Large intestine (tissue), 12 donors: Measurements from ENCODE around the gene C12orf56. TPM values are rescaled to one million over a fixed set of nuclear protein-coding genes. Genes with fewer than 3 reads are reported as not detected.
A peak's percentile ranks its signal among the peaks of the same experiment; 100 is the strongest.

Experiments
- DNase-seq, 2 donors: peaks; one replicate each; pipeline versions ENCODE4 v3.0.0 to v3.0.0-alpha.2; 2013
- H3K27ac ChIP-seq: one replicate; pipeline ENCODE4 v1.5.1; 2013; ENCODE audit warnings: low read length
- H3K27me3 ChIP-seq: 2 replicates; pipeline ENCODE4 v1.6.1; 2013; ENCODE audit warnings: low read length; ENCODE audit not compliant: control insufficient read depth, insufficient read depth
- H3K36me3 ChIP-seq: 2 replicates; pipeline ENCODE4 v1.6.1; 2013; ENCODE audit warnings: low read length; ENCODE audit not compliant: control insufficient read depth, insufficient read depth
- H3K4me1 ChIP-seq: one replicate; pipeline ENCODE4 v1.6.1; 2013; ENCODE audit warnings: low read length; ENCODE audit not compliant: control insufficient read depth, insufficient read depth
- H3K4me3 ChIP-seq: one replicate; pipeline ENCODE4 v1.5.1; 2013; ENCODE audit warnings: low read length
- H3K9me3 ChIP-seq: one replicate; pipeline ENCODE4 v1.6.1; 2013; ENCODE audit warnings: mild to moderate bottlenecking, low read depth, low read length, moderate library complexity; ENCODE audit not compliant: control insufficient read depth
- WGBS: methylation state at CpG from one replicate; pipeline ENCODE4 v1.1.5; 2013; ENCODE audit warnings: low lambda C conversion rate; ENCODE audit not compliant: insufficient coverage; 5-methylcytosine and 5-hydroxymethylcytosine counted together
- long read RNA-seq, 11 donors: transcript quantifications; one replicate each; lab custom pipeline, GENCODE V29; 2026
- polyA plus RNA-seq: library from polyadenylated mRNA; unstranded; fragments of 120-200 nt; gene quantifications from one replicate; pipeline ENCODE4 v1.2.1, GENCODE V29; 2013

The C12orf56 gene, protein sequence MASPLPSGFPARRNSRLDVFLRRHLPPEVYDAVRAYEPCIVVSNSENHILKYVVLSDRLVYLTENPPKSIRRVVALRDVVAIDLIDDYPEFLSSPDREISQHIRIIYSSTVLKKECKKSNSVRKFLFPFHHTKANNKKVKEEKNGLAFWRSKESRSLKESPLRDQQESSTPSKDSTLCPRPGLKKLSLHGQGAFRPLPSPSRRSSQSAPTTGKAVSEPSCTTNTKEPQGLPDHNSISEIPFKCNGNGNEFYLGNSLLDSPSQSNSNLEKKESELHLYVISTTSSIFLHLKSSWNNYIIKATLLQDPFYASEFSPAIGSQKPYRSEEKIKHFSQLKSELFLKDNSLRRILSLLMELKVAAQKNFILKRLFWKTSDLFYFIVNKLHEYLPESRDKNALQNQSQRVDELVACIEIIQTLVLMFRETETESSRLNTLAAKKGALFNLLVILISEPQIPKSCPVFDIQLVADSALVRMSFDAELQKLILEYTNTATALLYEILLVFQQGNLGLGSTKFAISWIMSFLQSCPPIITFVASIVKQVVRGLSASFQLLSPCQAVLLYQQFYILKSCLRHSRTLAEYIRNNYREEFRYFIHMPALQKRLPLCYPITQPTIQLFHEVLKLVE
- 0.22 TPM for polyA plus RNA-seq
- long read RNA-seq, donor 1 = 0 reads
- long read RNA-seq, donor 2 = 0 reads
- long read RNA-seq, donor 3 = 0 reads
- long read RNA-seq, donor 4 = 0 reads
- long read RNA-seq, donor 5 = 0 reads
- long read RNA-seq, donor 6 = 0 reads
- long read RNA-seq, donor 7 = 0 reads
- long read RNA-seq, donor 8 = 0 reads
- long read RNA-seq, donor 9 = 0 reads
- long read RNA-seq, donor 10 = 0 reads
- long read RNA-seq, donor 11 = 0 reads

DNA sequence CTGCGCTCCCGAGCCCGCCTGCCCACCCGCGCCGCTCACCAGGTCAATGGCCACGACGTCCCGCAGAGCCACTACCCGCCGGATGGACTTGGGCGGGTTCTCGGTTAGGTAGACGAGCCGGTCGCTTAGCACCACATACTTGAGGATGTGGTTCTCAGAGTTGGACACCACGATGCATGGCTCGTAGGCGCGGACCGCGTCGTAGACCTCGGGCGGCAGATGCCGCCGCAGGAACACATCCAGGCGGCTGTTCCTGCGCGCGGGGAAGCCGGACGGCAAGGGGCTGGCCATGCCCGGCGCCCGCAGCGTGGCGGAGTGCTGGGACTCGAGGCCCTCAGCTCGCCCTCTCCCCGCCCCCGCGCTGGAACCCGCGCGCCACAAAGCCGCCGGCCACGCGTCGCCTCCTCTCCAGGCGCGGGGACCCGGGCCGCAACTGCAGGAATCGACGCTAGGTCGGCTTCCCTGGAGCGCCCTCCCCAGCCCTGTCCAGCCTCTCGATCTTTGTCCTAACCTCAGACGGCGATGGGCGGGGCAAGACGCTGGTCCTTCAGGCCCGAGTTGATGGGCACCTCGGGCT is at the start of gene C12orf56:
C12orf56 (minus strand) TSS at position 484 of the 577 bp plus-strand sequence; CDS start at position 291, 193 bp downstream.
- WGBS = no CpG with 5 or more reads among the region's 66 CpGs
- Histone ChIP-seq H3K4me1 (no peaks in the 10 kb centered on the region), H3K9me3 (peaks cover 3% of the 10 kb centered on the region), H3K27me3 (peaks cover 31% of the 10 kb centered on the region), H3K4me3 (no peak within 1 kb of the TSS), H3K27ac (no peak within 1 kb of the TSS), H3K36me3 (no peaks in the 10 kb centered on the region)
- DNase-seq = peak in 1 of 2 donors; percentile 21

DNA sequence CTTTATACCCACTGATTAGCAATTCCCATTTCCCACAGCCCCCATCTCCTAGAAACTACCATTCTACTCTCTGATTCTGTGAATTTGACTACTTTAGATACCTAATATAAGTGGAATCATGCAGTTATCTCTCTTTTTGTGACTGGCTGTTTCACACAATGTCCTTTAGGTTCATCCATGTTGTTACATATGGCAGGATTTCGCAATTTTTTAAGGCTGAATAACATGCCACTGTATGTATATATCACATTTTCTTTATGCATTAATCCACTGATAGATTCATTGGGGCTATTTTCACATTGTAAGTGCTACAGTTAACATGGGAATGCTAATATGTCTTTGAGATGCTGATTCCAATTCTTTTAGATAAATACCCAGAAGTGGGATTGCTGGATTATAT is 49.5 kb upstream of the C12orf56 start:
- H3K36me3 ChIP-seq = peaks cover 58% of the 10 kb centered on the region
- no peaks in the 10 kb centered on the region for H3K4me1 ChIP-seq
- H3K9me3 ChIP-seq = no peaks in the 10 kb centered on the region
- no peak overlapping the region for H3K4me3 ChIP-seq
- no CpG with 5 or more reads among the region's 1 CpG for WGBS
- no peak overlapping the region for H3K27ac ChIP-seq
- no peak for DNase-seq
- no peaks in the 10 kb centered on the region for H3K27me3 ChIP-seq

DNA sequence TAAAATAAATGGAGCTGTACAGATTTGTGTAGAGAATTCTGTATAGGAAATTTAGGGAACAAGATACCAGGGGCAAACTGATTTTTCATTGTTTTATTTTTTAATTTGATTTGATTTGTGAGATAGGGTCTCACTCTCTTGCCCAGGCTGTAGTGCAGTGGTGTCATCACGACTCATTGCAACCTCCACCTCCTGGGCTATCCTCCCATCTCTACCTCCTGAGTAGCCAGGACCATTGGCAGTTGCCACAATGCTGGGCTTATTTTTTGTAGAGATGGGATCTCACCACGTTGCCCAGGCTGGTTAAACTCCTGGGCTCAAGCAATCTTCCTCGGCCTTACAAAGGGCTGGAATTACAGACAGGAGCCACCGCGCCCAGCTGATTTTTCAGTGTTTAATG is 43.4 kb upstream of the C12orf56 start:
- H3K9me3 ChIP-seq = no peaks in the 10 kb centered on the region
- no CpG with 5 or more reads among the region's 5 CpGs for WGBS
- no peaks in the 10 kb centered on the region for H3K4me1 ChIP-seq
- no peak for DNase-seq
- peaks cover 70% of the 10 kb centered on the region for H3K36me3 ChIP-seq
- H3K4me3 ChIP-seq = no peak overlapping the region
- H3K27ac ChIP-seq = no peak overlapping the region
- no peaks in the 10 kb centered on the region for H3K27me3 ChIP-seq

DNA sequence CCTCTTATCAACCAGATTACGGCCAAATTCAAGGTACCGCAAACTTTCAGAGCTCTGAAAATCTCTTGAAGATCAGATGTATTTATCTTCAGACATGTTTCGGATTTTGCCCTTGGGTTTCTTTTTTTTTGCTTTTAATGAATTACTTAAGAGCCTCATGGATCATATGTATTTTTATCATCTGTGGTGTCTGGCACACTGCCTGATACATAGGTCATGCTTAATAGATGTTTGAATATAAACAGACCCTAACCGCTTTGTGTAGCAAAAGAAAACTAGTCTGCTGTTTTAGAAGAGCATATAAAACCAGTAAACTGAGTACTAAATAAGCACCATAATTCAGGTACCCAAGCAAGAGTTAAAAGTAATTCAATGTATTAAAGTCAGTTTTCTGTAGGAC is 41.2 kb upstream of the C12orf56 start:
- WGBS = 90% methylated on average over 2 of the region's 4 CpGs
- H3K27ac ChIP-seq = no peak overlapping the region
- H3K27me3 ChIP-seq = no peaks in the 10 kb centered on the region
- peaks cover 67% of the 10 kb centered on the region for H3K36me3 ChIP-seq
- no peak overlapping the region for H3K4me3 ChIP-seq
- H3K4me1 ChIP-seq = no peaks in the 10 kb centered on the region
- H3K9me3 ChIP-seq = no peaks in the 10 kb centered on the region
- no peak for DNase-seq

DNA sequence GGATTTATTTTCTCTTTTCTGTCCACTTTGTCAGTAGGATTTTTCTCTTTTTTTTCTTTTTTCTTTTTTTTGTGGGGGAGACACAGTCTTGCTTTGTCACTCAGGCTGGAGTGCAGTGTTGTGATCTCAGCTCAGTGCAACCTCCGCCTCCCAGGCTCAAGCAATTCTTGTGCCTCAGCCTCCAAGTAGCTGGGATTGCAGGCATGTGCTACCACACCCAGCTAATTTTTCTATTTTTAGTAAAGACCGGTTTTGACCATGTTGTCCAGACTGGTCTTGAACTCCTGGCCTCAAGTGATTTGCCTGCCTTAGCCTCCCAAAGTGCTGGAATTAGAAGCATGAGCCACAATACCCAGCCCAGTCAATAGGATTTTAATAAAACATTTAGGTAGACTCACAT is 40.3 kb upstream of the C12orf56 start:
- no peak overlapping the region for H3K27ac ChIP-seq
- no peaks in the 10 kb centered on the region for H3K9me3 ChIP-seq
- no peaks in the 10 kb centered on the region for H3K27me3 ChIP-seq
- no peak for DNase-seq
- H3K4me1 ChIP-seq = no peaks in the 10 kb centered on the region
- WGBS = no CpG with 5 or more reads among the region's 2 CpGs
- H3K36me3 ChIP-seq = peaks cover 68% of the 10 kb centered on the region
- H3K4me3 ChIP-seq = no peak overlapping the region

DNA sequence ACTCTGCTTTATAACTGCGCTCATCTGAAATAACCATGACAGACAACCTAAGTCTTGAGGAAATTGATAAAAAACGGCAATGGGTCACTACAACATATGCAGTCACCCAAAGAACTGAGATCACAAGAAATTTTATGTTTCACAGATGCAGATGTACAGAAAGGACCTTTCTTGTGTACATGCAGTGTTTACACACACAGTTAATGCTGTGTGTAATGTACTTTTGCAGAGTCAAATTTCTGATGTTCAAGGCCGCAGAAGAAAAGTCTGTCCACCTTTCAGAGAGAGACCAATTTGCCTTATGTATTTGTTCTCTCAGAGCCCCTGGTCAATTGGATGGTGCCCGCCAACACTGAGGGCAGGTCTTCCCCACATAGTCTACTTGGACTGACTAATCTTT is 38.4 kb upstream of the C12orf56 start:
- no peak for DNase-seq
- WGBS = no CpG with 5 or more reads among the region's 4 CpGs
- Histone ChIP-seq H3K27me3 (no peaks in the 10 kb centered on the region), H3K27ac (no peak overlapping the region), H3K36me3 (peaks cover 78% of the 10 kb centered on the region), H3K4me1 (no peaks in the 10 kb centered on the region), H3K4me3 (no peak overlapping the region), H3K9me3 (no peaks in the 10 kb centered on the region)

DNA sequence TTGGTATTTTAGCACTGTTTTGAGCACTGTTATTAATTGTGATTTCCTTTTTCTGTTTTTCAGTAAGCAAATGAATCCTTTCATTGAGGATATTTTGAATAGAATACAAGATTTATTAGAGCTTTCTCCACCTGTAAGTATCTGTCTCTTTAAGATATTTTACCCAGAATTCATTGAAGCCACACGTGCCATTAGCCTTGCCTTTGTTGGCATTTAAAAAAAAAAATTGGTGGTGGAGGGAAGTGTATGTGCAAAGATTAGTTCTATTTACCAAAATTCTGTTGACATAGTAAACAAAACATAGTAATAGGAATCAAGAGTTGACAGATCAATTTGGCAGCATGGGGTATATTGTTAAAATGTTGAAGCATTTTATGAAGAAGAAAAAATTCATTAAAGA is 37.4 kb upstream of the C12orf56 start:
- H3K9me3 ChIP-seq = no peaks in the 10 kb centered on the region
- no peak overlapping the region for H3K27ac ChIP-seq
- H3K36me3 ChIP-seq = peaks cover 79% of the 10 kb centered on the region
- DNase-seq = no peak
- no peaks in the 10 kb centered on the region for H3K27me3 ChIP-seq
- no CpG with 5 or more reads among the region's 1 CpG for WGBS
- no peaks in the 10 kb centered on the region for H3K4me1 ChIP-seq
- no peak overlapping the region for H3K4me3 ChIP-seq

DNA sequence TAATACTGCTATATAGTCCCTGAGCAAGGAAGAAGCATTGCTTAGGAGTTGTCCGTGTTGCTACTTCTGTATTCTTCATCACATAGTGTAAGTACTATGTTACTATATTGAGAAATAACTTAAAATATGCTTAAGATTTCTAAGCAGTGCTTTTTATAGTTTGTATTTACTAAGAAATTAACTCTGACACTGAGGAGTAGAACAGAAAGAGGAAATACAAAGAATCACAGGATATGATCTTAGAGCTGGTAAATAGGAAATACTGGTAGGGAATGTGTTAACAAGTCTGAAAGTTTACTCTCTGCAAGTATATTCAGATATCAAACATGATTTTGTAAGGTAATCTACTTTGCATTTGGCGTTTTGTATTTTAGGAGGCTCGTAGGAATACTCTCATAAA is 29.1 kb upstream of the C12orf56 start:
- H3K27me3 ChIP-seq = no peaks in the 10 kb centered on the region
- no peak overlapping the region for H3K27ac ChIP-seq
- DNase-seq = no peak
- WGBS = 100% methylated on average over 1 of the region's 3 CpGs
- H3K4me3 ChIP-seq = no peak overlapping the region
- no peaks in the 10 kb centered on the region for H3K9me3 ChIP-seq
- peaks cover 68% of the 10 kb centered on the region for H3K36me3 ChIP-seq
- H3K4me1 ChIP-seq = no peaks in the 10 kb centered on the region

DNA sequence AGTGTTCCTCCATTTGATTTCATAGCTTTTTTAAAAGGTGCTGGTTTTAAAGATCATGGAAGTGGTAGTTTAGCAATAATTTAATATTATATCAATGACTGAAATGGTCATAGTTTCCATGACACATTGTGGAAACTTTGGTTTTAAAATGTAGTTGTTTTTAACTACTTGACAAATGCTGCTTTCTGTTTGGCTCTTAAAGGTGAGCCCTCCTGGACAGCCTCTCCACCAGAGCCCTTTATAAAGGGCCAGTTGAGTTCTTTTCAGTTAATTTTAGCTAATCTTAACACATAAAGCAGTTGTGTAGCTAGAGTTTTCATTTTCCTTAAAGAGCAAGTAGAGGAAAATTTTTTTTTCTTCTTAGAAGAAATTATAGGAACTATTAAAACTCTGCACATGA is 27.7 kb upstream of the C12orf56 start:
- Histone ChIP-seq H3K27me3 (no peaks in the 10 kb centered on the region), H3K9me3 (no peaks in the 10 kb centered on the region), H3K27ac (no peak overlapping the region), H3K4me1 (no peaks in the 10 kb centered on the region), H3K4me3 (no peak overlapping the region), H3K36me3 (peaks cover 61% of the 10 kb centered on the region)
- no peak for DNase-seq

DNA sequence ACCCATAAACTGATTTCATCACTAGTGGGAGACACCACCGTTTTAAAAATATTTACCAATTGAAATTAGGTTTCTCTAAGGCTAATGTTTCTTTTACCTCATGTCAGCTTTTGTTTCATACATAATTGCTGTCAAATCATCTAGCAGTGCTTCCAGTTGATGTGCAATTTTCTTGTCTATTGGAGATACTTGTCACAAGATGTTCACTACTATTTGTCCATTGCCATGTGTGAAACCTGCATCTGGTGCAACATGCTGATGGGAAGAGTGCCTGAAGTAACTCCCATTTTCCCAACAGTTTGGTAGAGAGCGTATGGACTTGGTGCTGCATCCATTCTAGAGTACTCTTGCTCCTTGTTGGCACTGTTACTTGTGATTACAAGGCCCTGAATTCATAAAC is 23.3 kb upstream of the C12orf56 start:
- no peak overlapping the region for H3K27ac ChIP-seq
- H3K4me3 ChIP-seq = no peak overlapping the region
- no CpG with 5 or more reads among the region's 2 CpGs for WGBS
- H3K4me1 ChIP-seq = no peaks in the 10 kb centered on the region
- H3K9me3 ChIP-seq = no peaks in the 10 kb centered on the region
- H3K36me3 ChIP-seq = peaks cover 55% of the 10 kb centered on the region
- no peaks in the 10 kb centered on the region for H3K27me3 ChIP-seq
- DNase-seq = no peak
